GM12892 (cell line): Measurements from ENCODE around the gene FILIP1.

Source experiments
- DNase-seq: peaks from one replicate; pipeline ENCODE4 v3.0.0; 2011; ENCODE audit not compliant: insufficient read length
- FAIRE-seq: peaks from 2 replicates; lab custom pipeline; 2011; peaks lifted over from hg19 to GRCh38; lab: Jason Lieb, UNC
- POLR2A ChIP-seq: IDR thresholded peaks from 2 replicates; pipeline ENCODE4 v1.6.1; 2011; ENCODE audit warnings: low read depth, low read length, control low read depth
- POLR2AphosphoS5 ChIP-seq: IDR thresholded peaks from 2 replicates; pipeline ENCODE4 v1.6.1; 2011; ENCODE audit warnings: low read depth, low read length, control low read depth
- TAF1 ChIP-seq: IDR thresholded peaks from 2 replicates; pipeline ENCODE4 v1.6.1; 2011; ENCODE audit warnings: low read depth, mild to moderate bottlenecking, control low read depth, low read length, borderline replicate concordance

FILIP1 gene

DNA sequence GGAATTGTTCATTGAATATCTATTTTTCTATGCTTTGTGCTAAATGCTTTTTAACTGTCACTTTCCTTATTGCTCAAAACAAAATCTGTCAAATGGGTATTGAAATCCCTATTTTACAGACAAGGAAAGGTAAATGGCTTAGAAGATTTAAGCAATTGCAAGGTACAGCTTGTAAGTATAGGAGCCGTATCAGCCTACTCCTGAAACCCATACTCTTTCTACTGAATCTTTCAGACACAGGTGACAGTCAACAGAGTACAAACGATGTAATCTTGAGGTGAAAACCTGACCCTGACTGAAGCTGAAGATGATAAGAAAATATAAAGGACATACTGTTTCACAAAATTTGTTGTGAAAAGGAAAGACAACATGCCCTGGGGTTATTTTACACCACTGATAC lies 243.0 kb downstream of the FILIP1 start:
- DNase-seq, result no peak
- no peak for FAIRE-seq
- no peak for TF ChIP-seq TAF1
- TF ChIP-seq POLR2AphosphoS5, result no peak

DNA sequence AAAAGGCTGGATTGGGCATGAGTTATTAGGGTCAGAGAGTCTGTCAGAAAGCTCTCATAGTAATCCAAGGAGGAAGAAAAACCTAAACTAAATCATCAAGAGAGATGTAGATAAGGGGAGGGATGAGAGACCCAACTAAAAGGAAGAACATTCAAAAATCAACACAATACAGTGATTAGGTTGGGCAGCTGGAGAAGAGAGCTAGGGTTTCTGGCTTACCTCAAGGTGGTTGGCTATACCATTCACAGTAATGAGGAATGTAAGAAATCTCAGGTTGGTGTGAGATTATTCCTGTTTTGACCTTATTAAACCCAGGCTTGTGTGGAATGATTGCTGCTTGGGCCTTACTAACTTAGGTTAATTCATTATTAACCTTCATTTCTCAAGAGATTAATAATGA lies 243.8 kb downstream of the FILIP1 start:
- TF ChIP-seq POLR2AphosphoS5 (no peak), TAF1 (no peak)
- DNase-seq (no peak), FAIRE-seq (no peak)

- FAIRE-seq (no peak), DNase-seq (no peak)
- no peak for TF ChIP-seq TAF1
- TF ChIP-seq POLR2A, result no peak
- no peak for TF ChIP-seq POLR2AphosphoS5
Measured at GRCh38 chr6:75246386-75246785, 247.2 kb downstream of the FILIP1 start.

DNA sequence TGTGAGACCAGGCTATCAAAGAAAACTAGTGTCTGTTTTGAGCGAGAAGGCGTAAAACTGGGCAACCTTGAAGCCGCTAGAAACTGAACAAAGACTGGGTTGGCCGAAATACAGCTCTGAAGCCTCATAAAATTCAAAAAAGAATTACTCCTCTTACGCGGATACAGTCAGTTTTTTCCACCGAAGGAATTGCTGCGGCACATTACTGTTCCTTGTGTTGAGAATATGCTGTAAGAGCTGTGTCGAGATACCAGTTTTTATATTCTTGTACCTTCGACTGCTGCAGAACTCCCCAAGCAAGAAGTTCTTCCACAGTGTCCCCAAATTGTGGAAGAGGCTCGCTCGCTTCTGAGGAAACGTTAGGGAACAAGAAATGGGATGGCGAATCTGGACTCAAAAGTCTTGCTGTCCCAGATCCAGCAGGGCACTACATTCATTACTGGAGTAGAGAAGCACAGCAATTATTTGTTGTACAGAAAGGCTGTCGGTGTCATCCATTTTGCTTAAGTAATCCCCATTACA lies 249.5 kb downstream of the FILIP1 start:
- TF ChIP-seq POLR2A (no peak), TAF1 (no peak), POLR2AphosphoS5 (no peak)
- FAIRE-seq, result peak; percentile 54
- DNase-seq, result no peak

DNA sequence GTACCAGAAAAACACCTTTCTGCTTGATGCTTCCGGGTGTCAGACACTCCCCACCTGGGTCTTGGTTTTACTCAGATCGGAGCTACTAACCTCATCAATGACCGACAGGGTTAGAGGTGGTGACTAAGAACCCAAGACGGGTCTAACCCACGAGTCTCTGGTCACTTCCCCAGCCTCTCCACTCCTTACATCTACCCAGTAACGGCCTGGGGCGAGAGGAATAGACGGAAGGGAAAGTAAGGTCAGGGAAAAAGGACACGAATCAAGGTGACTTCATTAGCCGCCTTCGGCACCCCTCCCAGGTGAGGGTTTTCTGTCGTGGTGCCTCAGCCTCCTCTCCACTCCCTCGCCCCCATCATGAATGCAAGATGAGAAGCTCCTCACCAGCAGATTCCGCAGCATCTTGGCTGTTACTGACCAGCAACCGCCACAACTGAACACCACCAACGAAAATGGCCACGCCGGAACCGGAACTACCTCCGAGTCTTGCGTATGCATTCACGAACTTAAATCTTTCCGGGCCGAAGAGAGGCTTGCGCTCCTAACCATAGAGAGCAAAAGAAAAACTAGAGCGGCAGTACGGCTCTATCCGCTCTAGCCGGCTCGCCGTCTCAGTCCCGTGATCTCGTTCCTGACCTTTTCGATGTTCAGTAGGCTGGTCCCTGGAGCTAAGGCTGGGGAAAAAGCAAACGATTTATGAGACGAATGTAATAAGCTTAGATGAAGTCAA lies 250.1 kb downstream of the FILIP1 start, which contains the start of gene COX7A2:
COX7A2 (minus strand) TSS at position 469 of the 730 bp plus-strand sequence; CDS start at position 402, 67 bp downstream.
- DNase-seq (peak; percentile 47), FAIRE-seq (peak; percentile 99)

More for the DNA sequence above, 250.1 kb downstream of the FILIP1 start, which contains the start of gene COX7A2:
- peak; percentile 84 for TF ChIP-seq TAF1
- peak; percentile 94 for TF ChIP-seq POLR2A
- peak; percentile 95 for TF ChIP-seq POLR2AphosphoS5
